DOHH2 (cell line): ENCODE data around the gene LYSET.
"Not testable (repeated sequence)": the region's sequence is repeated elsewhere in the genome, so short reads cannot be mapped to it uniquely, and the experiment has no call there.

Source experiments
- H3F3A ChIP-seq: fragments of 200-600 bp; sonication (generic), shearing (Covaris generic); 2 replicates; pipeline ENCODE4 v1.6.0; 2016; ENCODE audit warnings: antibody characterized with exemption, mild to moderate bottlenecking; ENCODE audit not compliant: control insufficient read depth, insufficient read depth
- H3K27ac ChIP-seq: fragments of 200-600 bp; sonication (generic); 2 replicates; pipeline ENCODE4 v1.5.1; 2014; ENCODE audit warnings: low read depth, mild to moderate bottlenecking, low read length, moderate library complexity
- H3K27me3 ChIP-seq: fragments of 200-600 bp; sonication (generic); 2 replicates; pipeline ENCODE4 v1.6.1; 2014; ENCODE audit warnings: mild to moderate bottlenecking, low read length, mixed read lengths; ENCODE audit not compliant: control insufficient read depth
- H3K36me3 ChIP-seq: fragments of 200-600 bp; sonication (generic); 2 replicates; pipeline ENCODE4 v1.6.1; 2014; ENCODE audit warnings: mild to moderate bottlenecking, low read length, moderate library complexity, mixed read lengths; ENCODE audit not compliant: control insufficient read depth
- H3K4me1 ChIP-seq: fragments of 200-600 bp; sonication (generic); 2 replicates; pipeline ENCODE4 v1.6.1; 2014; ENCODE audit warnings: mild to moderate bottlenecking, low read length, mixed read lengths; ENCODE audit not compliant: control insufficient read depth
- H3K4me2 ChIP-seq: fragments of 200-600 bp; sonication (generic); 2 replicates; pipeline ENCODE4 v1.6.0; 2014; ENCODE audit warnings: mild to moderate bottlenecking, low read length, moderate library complexity
- H3K4me3 ChIP-seq: fragments of 200-600 bp; sonication (generic); 2 replicates; pipeline ENCODE4 v1.5.1; 2014; ENCODE audit warnings: mild to moderate bottlenecking, low read length, mixed read lengths
- H3K79me2 ChIP-seq: fragments of 200-600 bp; sonication (generic); 2 replicates; pipeline ENCODE4 v1.6.1; 2014; ENCODE audit warnings: mild to moderate bottlenecking, low read length, mixed read lengths; ENCODE audit not compliant: control insufficient read depth
- H3K9me2 ChIP-seq: fragments of 200-600 bp; sonication (generic); replicated peaks from 2 replicates; pipeline ENCODE4 v1.6.1; 2014; ENCODE audit warnings: mild to moderate bottlenecking, low read length, mixed read lengths; ENCODE audit not compliant: control insufficient read depth
- H3K9me3 ChIP-seq: fragments of 200-600 bp; sonication (generic); 2 replicates; pipeline ENCODE4 v1.6.1; 2014; ENCODE audit warnings: antibody characterized with exemption, low read length, mixed read lengths; ENCODE audit not compliant: control insufficient read depth, insufficient read depth
- H4K20me1 ChIP-seq: fragments of 200-600 bp; sonication (generic); 2 replicates; pipeline ENCODE4 v1.6.0; 2014; ENCODE audit warnings: low read depth, mild to moderate bottlenecking, antibody characterized with exemption, low read length, moderate library complexity; ENCODE audit not compliant: control insufficient read depth, insufficient read depth
- CTCF ChIP-seq: fragments of 200-600 bp; sonication (generic); IDR thresholded peaks from one replicate; pipeline ENCODE4 v1.5.1; 2014; ENCODE audit warnings: antibody characterized with exemption, mild to moderate bottlenecking, low read depth, low read length; ENCODE audit not compliant: poor library complexity, severe bottlenecking
- EZH2phosphoT487 ChIP-seq: fragments of 200-600 bp; sonication (generic); IDR thresholded peaks from 2 replicates; pipeline ENCODE4 v1.6.1; 2017; ENCODE audit warnings: borderline replicate concordance, mild to moderate bottlenecking, antibody characterized with exemption, low read length, moderate library complexity, mixed read lengths

LYSET gene

GRCh38 chr14:93169619-93170018, 15.5 kb upstream of the LYSET start:
- not testable (repeated sequence) for H4K20me1 ChIP-seq, H3K4me2 ChIP-seq, H3F3A ChIP-seq, H3K36me3 ChIP-seq, H3K9me2 ChIP-seq, H3K4me3 ChIP-seq, H3K79me2 ChIP-seq, H3K27ac ChIP-seq, H3K9me3 ChIP-seq, H3K27me3 ChIP-seq
- H3K4me1 ChIP-seq = peaks cover 12% of the 10 kb centered on the region

- H3K9me3 ChIP-seq, H3K4me3 ChIP-seq, H3F3A ChIP-seq, H3K9me2 ChIP-seq, H3K4me2 ChIP-seq, H3K4me1 ChIP-seq, H3K27me3 ChIP-seq, H3K36me3 ChIP-seq, H3K79me2 ChIP-seq, H4K20me1 ChIP-seq, H3K27ac ChIP-seq: not testable (repeated sequence)
These were observed 15.0 kb upstream of the LYSET start for GRCh38 chr14:93170141-93170540.

GRCh38 chr14:93171376-93171775, 13.7 kb upstream of the LYSET start:
- H3K4me2 ChIP-seq = no peak overlapping the region
- TF ChIP-seq CTCF (no peak), EZH2phosphoT487 (no peak)
- no peaks in the 10 kb centered on the region for H3K36me3 ChIP-seq
- H3K9me3 ChIP-seq = no peaks in the 10 kb centered on the region
- no peaks in the 10 kb centered on the region for H3K9me2 ChIP-seq
- H4K20me1 ChIP-seq = no peaks in the 10 kb centered on the region
- 0 out of 2 replicates have a peak, but pooled peaks cover 3% of the 10 kb centered on the region for H3K27me3 ChIP-seq
- no peak overlapping the region for H3K27ac ChIP-seq
- H3F3A ChIP-seq = no peaks in the 10 kb centered on the region
- no peak overlapping the region for H3K4me3 ChIP-seq
- no peaks in the 10 kb centered on the region for H3K4me1 ChIP-seq
- H3K79me2 ChIP-seq = no peaks in the 10 kb centered on the region

GRCh38 chr14:93173943-93174395, 11.1 kb upstream of the LYSET start:
- no peaks in the 10 kb centered on the region for H4K20me1 ChIP-seq
- no peaks in the 10 kb centered on the region for H3K79me2 ChIP-seq
- no peaks in the 10 kb centered on the region for H3F3A ChIP-seq
- 0 out of 2 replicates have a peak, but pooled peaks cover 3% of the 10 kb centered on the region for H3K27me3 ChIP-seq
- no peaks in the 10 kb centered on the region for H3K9me3 ChIP-seq
- no peak overlapping the region for H3K4me3 ChIP-seq
- H3K27ac ChIP-seq = no peak overlapping the region
- no peaks in the 10 kb centered on the region for H3K9me2 ChIP-seq
- H3K4me2 ChIP-seq = no peak overlapping the region
- H3K4me1 ChIP-seq = peaks cover 5% of the 10 kb centered on the region
- no peaks in the 10 kb centered on the region for H3K36me3 ChIP-seq
- no peak for TF ChIP-seq EZH2phosphoT487
- TF ChIP-seq CTCF = no peak

- H3K27ac ChIP-seq, H3K4me2 ChIP-seq, H3K27me3 ChIP-seq, H3K4me3 ChIP-seq, H3K36me3 ChIP-seq, H3K9me3 ChIP-seq, H4K20me1 ChIP-seq, H3K79me2 ChIP-seq, H3K4me1 ChIP-seq, H3F3A ChIP-seq, H3K9me2 ChIP-seq: not testable (repeated sequence)
These were observed 10.4 kb upstream of the LYSET start for GRCh38 chr14:93174731-93175130.
